ENCODE results near the gene VSIG1.
A peak's percentile ranks its signal among the peaks of the same experiment; 100 is the strongest.

VSIG1 gene
- total RNA-seq = 20.3 to 33.6 reads per million in 2 donors

DNA sequence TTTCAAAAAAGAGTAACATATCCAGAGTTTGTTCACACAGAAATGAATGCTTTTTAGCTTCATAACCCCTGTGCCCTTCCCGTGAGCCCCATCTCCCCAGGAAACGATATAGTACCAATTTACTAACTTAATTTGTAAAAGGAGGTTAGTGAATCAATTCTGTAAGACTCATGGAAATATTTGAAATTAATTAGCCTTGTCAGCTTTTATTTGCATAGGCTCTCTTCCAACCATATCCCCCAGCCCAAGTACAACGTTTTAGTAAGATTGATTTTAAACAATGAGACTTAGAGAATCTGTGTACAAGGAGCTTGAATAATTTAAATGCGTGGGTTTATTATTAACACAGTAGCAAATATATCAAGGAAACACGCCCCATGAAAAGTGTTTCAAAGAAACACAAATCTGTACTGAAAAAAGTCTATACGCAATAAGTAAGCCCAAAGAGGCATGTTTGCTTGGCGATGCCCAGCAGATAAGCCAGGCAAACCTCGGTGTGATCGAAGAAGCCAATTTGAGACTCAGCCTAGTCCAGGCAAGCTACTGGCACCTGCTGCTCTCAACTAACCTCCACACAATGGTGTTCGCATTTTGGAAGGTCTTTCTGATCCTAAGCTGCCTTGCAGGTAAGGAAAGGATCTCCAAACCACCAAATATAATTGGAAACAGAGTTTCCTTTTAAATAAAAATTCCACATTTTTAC is at the start of gene VSIG1:
Gene VSIG1 (plus strand): TSS at position 512 of the 703 bp plus-strand sequence. CDS start 66 bp downstream, at position 578.
- no peak for DNase-seq

GRCh38 chrX:107996124-107996523 is 48.7 kb upstream of the VSIG1 start:
- no peak for DNase-seq

DNA sequence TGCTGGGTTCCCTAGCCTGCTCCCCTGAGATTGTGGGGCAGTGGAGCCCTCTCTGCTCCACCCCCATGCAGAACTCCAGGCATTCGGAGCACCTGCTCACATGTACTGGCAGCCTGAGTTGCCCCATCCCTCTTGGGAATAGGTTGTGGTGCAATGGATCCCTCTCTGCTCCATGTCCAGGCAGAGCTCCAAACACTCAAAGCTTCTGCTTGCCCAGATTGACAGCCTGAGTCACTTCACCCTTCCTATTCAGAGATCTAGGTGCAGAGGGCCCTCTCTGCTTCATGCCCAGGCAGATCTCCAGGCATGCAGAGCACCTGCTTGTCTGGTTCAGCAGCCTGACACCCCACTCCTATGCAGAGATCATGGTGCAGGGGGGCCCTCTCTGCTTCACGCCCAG is 44.1 kb upstream of the VSIG1 start:
- DNase-seq = no peak

DNA sequence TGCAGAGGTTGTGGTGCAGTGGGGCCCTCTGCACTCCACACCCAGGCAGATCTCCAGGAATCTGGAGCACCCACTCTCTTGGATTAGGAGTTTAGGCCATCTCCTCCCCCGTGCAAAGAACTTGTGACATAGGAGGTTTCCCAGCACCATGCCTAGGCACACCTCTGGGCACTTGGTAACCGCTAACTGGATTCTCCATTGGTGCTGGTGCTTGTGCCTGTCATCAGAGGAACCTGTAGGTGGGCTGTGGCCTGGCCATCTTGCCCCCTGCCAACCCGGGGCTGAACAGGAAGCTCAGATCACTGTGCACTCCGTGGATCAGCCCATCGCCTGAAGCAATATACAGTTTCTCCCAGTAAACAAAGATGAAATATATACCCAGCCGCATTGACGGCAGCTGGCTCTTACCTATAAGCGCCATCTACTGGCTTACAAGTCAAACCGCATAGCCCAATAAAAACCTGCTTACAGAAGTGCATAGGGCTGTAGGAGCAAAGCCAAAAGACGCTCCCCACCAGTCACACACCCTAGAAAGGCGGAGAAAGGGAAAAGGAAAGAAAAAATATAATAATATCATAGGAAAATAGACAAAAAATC is 43.5 kb upstream of the VSIG1 start:
- DNase-seq = peak in 2 of 5 experiments; percentile 24 to 65

- DNase-seq = peak in 3 of 5 experiments; percentile 15 to 82 (median 69)
These were observed 26.0 kb upstream of the VSIG1 start for GRCh38 chrX:108018656-108019381.

DNA sequence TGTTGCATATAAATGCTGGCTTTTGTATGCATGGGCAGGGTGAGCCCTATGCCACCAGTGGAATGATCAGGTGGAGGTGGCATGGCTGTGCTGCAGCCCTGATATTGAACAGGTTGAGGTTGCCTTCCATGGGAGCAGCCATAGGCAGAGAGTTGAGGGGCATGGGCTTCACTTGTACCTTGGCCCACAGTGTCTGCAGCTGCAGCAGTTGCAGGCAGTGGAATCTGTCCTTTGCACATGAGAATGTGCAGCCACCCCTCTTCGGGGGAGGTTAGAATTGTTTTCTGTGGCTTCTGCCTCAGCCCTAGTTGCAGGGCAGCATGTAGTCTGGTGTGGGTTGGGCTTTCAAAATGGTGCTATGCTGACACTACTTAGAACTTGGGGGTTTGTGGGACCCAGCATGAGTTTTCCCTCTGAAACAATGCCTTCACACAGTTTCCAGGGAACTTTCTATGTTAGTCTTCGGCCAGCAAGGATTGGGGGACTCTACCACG is 25.4 kb upstream of the VSIG1 start:
- peak in 1 of 5 experiments; percentile 35 for DNase-seq

- DNase-seq = peak in 1 of 5 experiments; percentile 34
These were observed 24.2 kb upstream of the VSIG1 start for GRCh38 chrX:108020631-108021030.

DNA sequence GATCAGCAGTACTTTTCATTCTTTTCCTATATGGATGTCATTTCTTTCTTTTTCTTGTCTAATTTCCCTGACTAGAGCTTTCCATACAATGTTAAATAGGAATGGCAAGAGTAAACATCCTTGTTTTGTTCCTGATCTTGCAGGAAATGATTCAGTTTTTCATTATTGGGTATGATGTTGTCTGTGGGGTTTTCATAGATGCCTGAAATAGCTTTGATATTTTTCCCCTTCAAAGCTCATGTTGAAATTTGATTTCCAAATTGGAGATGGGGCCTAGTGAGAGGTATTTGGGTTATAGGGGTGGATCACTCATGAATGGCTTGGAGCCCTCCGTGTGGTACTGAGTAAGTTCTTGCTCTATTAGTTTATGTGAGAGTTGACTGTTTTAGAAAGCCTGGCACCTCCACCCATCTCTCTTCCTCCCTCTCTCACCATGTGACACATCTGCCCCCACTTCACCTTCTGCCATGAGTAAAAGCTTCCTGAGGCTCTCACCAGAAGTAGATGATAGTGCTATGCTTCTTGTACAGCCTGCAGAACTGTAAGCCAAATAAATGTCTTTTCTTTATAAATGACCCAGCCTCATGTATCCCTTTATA is 22.3 kb upstream of the VSIG1 start:
- DNase-seq = peak in 1 of 5 experiments; percentile 9

- DNase-seq = no peak
These were observed 19.5 kb upstream of the VSIG1 start for GRCh38 chrX:108025376-108025775.

DNA sequence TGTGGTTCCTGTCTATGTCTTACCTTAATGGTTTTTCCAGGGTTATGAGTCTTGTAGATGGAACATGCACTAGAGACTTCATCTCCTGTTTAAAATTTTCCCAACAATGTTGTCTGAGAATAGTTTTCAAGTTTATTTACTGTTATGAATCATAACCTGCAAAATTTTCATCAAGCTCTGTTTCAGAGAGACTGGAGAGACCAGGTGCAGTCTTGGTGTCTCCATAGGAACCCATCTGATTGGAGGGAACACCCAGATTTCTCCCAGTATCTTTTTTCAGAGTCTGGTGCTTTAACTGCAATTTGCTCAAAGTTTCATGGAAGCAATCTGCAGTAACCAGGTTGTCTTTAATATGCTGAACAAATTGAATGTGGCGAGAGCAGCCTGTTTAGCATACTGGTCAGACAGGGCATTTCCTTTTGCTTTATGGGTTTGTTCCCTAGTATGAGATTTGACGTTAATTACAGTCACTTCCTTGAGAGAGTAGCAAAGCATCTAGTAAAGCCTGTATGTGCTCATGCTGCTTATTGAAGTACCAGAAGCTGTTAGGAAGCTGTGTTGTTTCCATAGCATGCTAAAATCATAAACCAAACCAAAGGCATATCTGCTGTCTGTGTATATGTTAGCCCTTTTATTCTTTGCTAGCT is 18.8 kb upstream of the VSIG1 start:
- no peak for DNase-seq

DNA sequence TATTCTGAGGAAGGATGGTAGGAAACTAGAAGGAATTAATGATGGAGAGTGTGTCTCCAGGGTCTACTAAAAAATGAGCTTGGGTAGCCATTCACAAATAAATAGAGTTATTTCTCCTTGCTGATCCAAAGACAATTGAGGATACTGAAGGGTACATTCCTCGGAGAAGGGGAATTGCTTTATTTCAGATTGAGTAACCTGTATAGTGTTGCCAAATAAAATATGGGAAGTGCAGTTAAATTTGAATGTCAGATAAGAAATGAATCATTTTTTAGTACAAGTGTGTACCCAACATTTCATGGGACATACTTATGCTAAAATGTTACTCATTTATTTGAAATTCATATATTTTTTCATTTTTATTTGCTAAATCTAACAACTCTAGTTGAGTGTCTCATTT is 16.0 kb upstream of the VSIG1 start:
- DNase-seq = no peak

DNA sequence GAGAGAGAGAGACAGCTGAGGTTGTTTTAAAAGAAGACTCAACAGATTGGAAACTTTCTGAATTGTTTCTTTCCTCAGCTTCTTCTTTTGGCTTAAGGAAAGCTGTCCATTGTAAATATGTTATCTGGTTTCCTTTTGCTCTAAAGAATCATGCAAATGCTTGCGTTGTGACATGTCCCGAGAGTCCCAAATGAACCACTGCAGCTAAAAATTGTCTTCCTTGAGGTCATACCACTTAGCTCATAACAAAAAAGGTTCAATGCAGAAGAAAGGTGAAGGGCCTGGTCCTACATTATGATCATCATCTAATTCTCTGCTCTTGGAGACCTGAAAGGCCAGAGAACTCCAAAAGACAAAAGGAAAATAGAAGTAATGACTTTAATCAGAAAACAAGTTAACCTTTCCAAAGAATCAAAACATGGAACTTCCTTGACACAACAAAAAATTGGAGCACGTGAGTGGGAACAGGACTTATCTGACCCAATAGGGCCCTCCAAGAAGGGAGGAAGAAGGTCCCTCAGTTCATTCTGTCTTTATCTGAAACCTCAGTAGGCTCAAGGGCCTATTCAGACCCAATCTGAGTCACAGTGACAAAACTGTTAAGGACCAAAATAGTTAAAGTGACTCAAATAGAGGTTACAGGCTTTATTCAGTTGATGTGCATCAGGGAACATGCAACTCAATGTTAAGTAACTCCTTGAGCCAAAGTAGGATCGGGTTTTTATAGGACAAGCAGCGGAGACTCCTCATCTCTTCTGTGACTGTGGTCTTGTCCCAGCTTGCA is 14.7 kb upstream of the VSIG1 start:
- DNase-seq = no peak

DNA sequence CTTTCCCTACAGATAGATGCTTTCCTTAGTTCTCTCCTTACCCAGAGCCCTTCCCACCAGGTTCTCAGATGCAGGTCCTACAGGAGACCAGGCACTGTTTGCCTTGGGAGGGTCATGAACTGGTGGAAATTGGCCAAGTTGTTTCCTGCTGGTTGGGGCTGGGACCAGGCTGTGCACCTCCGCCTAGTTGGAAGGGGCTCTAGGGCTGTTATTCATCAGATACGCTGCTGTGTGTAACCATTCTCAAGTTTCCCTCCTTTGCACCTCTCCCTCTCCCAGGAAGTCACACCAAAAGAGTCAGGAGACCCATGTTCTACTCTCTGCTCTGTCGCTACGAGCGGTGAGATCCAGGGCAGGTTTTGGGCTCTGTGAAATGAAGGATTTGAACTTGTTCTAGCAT is 11.9 kb upstream of the VSIG1 start:
- no peak for DNase-seq

DNA sequence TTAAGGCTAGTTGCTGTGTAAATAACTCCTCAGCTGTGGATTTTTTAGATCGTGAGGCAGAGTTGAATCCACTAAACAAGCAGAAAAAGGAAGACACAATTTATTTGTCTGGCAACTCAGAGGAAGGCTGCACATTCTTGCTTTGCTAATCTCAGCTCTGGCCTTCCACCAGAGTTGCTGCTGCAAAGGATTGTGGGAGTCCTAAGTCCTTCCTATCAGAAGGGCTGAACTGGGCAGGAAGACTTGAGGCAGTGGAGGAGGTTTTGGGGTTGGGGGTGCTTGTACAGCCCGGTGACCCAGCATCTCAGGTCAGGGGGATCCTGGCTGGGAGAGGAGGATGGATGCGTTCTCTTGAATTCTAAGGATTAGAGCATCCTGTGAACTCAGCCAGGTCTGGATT is 11.0 kb upstream of the VSIG1 start:
- no peak for DNase-seq

DNA sequence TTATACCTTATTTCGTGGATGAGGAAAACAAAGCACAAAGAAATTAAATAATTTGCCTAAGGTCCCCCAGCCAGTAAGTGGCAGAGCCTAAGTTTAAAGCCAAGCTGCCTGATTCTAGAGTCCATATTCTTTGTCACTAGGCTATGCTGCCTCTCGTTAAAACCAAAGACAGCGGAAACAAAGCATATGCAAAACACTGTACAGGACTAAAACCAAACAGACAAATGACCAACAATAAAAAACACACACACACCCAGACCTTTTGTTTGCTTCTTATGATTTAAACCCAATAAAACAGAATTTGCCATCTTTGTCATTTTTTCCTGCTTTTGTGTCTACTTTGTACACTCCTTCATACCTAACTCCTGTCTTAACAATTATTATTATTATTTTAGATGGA is 10.1 kb upstream of the VSIG1 start:
- DNase-seq = no peak

DNA sequence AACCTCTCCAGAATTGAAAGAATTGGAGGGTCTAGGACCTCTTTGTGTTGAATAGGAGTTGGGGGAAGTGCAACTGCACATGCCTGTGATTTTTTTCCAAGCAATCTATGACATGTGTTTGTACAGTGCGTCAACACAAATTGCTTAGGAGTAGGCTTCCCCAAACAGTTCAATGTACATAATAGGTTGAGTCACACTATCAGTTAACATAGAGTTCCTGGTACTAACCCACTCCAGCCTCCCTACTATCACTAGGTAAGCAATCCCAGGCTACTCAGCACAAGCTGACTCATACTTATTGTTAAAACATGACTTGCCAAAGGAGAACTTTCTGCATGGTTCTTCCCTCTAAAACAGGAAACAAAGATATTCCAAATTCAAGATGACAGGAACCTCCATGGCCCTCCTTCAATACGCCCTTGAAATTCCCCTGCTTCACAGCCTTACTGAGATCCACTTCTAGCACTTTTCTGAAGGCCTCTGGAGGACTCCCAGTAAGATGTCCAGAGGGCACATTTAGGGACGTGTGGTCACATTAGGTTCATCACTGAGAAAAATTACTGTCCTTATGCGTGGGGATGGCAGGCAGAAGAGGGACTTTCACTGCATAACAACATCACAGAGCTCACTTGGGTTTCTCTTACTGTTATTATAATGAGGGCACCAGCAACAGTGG is 8.4 kb upstream of the VSIG1 start:
- no peak for DNase-seq

- no peak for DNase-seq
These were observed 4.8 kb downstream of the VSIG1 start for GRCh38 chrX:108049649-108050048.

DNA sequence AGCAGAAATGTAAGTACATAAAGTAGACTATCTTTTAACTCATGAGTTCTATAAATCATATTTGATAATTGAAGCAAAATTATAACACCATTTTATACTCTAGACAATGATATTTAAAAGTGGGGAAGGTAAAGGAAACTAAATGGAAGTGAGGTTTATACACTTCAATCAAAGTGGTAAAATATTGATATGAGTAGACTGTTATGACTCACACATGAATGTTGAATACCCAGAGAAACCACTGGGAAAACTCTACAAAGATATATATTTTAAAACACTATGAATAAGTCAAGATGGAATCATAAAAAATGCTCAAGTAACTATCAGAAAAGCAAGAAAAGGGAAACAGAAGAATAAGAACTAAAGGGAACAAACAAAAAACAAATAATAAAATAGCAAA is 8.4 kb downstream of the VSIG1 start:
- DNase-seq = peak in 1 of 5 experiments; percentile 3

DNA sequence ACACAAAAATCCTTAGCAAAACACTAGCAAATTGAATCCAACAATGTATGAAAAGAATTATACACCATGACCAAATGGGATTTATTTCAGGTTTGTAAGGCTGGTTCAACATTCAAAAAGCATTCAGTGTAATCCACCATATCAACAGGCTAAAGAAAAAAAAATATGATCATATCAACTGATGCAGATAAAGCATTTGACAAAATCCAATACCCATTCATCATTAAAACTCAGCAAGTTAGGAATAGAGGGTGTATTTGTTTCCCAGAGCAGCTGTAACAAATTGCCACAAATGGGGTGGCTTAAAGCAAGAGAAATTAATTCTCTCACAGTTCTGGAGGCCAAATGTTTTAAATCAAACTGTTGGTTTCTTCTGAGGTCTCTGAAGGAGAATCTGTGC is 10.7 kb downstream of the VSIG1 start:
- no peak for DNase-seq

DNA sequence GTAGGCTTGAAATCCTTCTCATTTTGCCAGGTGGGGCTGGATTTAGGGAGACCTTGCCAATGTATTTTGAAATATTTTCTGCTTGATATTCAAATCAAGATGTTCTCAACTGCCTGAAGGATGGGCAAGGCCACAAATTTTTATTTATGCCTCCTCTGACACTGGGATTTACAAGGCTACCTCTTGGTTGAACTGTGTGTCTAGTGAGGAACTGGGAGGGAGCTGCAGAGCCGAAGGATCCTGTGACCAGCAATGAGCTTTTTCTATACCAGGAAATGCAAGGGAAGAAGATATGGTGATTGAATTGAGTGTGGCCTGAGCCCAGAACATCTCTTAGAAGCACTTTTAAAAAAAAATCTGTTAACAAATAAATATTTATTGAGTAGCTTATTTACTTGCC is 14.9 kb downstream of the VSIG1 start:
- no peak for DNase-seq

- DNase-seq = no peak
These were observed 19.1 kb downstream of the VSIG1 start for GRCh38 chrX:108064001-108064400.
